Sigmoid colon (tissue), 4 donors: ENCODE results near the gene LGALS8.

Experiments
- POLR2A ChIP-seq, 2 donors: fragments of 450-650 bp; IDR thresholded peaks; one replicate each; pipeline ENCODE4 v1.6.1; 2016; ENCODE audit warnings: antibody characterized with exemption in 2 of 2, mild to moderate bottlenecking in 2 of 2, moderate library complexity in 2 of 2
- POLR2AphosphoS5 ChIP-seq, 4 donors: sonication (generic); formaldehyde crosslinking; IDR thresholded peaks; one replicate each; pipeline ENCODE4 v1.6.1; 2017; ENCODE audit warnings: antibody characterized with exemption in 4 of 4
- TF ChIP-seq, protein P1 (sequence below), 4 experiments: fragments of 450-650 bp in 3 of 4; fragments of 200-600 bp in 1 of 4; IDR thresholded peaks; one replicate each; pipeline ENCODE4 v1.5.1; 2016 to 2019; ENCODE audit warnings: antibody characterized with exemption in 4 of 4, mild to moderate bottlenecking in 3 of 4, moderate library complexity in 2 of 4

DNA sequence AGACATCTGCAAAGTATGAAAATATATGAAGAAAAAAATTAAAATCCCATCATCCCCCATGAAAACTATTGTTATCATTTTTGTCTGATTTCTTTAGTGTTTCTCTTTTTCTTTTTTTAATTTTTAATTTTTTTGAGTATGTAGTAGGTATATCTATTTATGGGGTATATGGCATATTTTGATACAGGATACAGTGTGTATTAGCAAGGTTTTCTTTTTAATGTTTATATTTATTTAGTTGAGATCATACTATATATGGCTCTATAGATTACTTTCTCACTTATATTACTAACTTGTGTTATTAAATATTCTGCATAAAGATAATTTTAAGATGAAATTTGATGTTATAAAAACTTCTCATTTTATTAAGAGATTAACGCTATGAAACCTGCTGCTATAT is 11.4 kb downstream of the LGALS8 start:
- TF ChIP-seq POLR2A (IDR thresholded peaks at IDR 0.05) (no peak), POLR2AphosphoS5 (IDR thresholded peaks at IDR 0.05) (no peak)
- TF ChIP-seq, protein P1, sequence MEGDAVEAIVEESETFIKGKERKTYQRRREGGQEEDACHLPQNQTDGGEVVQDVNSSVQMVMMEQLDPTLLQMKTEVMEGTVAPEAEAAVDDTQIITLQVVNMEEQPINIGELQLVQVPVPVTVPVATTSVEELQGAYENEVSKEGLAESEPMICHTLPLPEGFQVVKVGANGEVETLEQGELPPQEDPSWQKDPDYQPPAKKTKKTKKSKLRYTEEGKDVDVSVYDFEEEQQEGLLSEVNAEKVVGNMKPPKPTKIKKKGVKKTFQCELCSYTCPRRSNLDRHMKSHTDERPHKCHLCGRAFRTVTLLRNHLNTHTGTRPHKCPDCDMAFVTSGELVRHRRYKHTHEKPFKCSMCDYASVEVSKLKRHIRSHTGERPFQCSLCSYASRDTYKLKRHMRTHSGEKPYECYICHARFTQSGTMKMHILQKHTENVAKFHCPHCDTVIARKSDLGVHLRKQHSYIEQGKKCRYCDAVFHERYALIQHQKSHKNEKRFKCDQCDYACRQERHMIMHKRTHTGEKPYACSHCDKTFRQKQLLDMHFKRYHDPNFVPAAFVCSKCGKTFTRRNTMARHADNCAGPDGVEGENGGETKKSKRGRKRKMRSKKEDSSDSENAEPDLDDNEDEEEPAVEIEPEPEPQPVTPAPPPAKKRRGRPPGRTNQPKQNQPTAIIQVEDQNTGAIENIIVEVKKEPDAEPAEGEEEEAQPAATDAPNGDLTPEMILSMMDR (IDR thresholded peaks at IDR 0.05): no peak
